HG03439 (cell line): ENCODE results near the gene MIER2.

Experiments used
- ATAC-seq: cut with Tn5 transposase; IDR thresholded peaks from one replicate; pipeline ENCODE4 v1.9.1; 2021; ENCODE audit warnings: mild to moderate bottlenecking, moderate library complexity; ENCODE audit not compliant: unreplicated experiment

MIER2 gene

DNA sequence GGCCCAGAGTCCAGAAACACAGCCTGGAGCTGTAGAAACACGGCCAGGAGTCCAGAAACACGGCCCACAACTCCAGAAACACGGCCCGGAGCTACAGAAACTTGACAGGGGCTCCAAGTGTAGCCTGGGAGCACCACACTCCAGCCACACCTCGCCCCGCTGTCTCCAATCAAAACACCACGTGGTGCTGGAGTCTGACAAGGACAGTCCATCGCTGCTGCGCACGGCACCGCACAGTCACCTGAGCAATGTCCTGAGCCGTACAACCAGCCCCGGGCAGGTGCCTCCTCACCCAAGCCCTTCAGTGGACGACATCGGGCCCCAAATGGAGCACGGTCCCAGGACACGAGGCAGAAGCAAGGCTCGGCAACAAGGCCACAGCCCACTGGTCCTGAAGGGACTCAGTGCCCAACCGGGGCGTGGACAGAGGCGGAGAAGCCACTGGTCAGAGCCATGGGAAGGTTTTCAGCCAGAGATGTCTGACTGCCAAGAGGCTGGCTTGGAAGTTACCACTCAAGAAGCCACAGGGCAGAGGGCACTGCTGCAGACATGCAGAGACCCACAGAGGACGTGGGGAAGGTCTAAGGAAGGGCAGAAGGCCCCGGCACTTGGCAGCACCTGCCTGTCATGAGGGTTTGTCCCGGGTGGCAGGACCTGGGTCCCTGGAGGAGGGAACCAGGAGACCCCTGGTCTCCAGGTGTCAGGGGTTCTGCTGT lies 33.7 kb downstream of the MIER2 start:
- ATAC-seq, result no peak

DNA sequence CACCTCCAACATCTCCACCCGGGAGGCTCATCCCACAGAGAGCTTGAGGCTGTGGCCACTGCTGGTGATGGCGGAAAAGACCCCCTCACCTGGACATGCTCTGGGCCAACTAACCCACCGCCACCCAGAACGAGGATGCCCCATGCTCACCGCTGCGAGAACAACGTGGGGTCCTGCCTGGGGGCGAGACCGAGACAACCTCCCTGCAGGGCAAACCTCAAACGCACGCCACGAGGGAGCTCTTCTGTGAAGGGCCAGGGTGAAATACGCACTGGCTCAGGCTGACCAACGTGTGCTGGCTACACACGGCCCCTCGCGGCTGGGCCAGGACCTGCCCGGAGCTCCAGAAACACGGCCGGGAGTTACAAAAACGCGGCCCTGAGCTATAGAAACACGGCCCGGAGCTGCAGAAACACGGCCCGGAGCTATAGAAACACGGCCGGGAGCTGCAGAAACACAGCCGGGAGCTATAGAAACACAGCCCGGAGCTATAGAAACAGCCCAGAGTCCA lies 34.4 kb downstream of the MIER2 start:
- ATAC-seq, result no peak

DNA sequence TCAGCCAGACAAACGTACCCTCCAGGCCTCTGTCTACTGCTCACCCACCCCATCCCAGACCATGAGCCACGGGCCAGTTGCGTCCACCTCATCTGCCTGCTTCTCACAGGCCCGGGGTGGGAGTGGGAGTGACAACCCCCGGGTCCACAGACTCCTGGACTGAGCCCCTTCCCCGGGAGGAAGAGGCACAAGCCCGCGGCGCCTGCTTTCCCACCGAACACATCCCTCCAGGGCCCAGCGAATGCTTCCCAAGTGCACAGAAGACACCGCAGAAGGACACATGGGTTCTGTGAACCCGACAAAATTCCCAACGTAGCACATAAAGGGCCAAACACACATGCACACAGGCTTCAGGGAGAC lies 35.4 kb downstream of the MIER2 start:
- ATAC-seq, result no peak

DNA sequence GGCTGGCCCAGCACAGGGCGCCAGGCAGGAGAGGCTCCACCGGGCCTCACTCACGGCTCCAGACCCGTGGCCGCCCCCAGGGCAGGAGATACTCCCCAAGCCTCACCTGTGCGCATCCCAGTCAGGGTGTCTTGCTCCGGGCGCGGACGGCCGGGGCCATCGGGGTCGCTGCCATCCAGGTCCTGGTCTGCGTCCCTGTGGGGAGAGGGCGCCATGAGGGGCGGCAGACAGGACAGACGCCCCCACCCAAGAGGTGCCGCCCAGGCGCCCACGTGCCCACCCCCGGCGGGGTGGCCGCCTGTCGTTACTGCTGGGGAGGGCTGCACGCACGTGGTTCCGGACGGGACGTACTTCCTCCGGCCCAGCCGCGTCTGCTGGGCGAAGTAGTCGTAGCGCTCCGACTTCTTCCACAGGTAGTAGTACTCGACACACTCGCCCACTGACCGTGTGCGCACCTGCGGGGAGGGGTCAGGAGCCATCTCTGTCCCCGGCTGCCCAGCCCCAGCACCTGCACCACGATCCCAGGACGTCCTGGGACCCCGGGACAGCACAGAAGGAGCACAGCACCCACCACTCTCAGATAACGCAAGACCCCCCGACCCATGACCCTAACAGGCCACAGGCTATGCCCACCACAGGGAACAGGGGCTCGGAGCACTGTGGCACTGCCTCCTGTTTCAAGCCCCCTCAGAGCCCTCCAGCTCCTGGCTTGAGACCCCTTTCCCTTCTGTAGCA lies 36.0 kb downstream of the MIER2 start:
- no peak for ATAC-seq

DNA sequence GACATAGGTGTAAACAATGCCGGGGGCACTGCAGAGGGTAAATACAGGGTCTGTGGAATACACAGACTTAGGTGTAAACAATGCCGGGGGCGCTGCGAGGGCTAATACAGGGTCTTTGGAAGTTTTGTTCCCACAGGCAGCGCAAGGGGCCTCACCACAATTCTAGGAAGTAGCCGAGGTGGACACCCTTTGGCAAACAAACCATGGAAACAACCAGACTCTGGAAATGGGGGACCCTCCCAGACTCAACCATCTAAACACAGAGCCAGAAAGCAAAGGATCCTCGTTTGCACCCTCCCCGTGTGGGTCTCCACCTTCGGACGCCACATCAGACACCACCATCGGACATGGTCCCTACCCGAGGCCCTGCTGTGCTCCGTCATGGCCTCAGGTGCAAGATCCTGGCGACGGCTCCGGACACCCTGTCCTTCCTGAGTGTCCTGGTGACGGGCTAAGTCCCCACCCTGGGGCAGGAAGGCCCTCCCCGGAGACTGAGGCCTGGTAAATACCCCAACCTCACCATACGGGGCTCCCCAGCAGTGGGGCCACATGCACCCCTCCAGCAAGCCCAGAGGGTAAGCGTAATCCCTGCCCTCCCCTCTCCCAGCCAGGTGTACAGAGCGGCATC lies 36.7 kb downstream of the MIER2 start:
- ATAC-seq, result no peak

DNA sequence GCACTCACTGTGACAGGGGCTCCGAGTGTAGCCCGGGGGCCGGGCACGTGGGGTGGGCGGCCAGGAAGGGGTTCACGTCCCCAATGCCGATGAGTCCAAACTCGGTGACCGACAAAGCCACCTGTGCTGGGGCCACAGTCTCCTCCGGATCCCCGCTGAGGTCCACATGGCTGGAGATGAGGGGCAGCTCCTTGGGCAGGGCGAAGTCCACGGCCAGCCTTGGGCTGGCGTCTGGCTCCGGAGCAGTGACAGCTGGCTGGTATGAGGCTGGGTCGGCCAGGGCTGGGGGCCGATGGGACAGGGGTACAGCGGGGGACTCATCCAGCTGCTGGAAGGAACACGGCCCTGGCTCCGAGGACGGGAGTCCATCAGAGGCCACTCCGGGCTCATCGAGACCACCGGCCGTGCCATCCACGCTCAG lies 37.5 kb downstream of the MIER2 start:
- ATAC-seq, result no peak

DNA sequence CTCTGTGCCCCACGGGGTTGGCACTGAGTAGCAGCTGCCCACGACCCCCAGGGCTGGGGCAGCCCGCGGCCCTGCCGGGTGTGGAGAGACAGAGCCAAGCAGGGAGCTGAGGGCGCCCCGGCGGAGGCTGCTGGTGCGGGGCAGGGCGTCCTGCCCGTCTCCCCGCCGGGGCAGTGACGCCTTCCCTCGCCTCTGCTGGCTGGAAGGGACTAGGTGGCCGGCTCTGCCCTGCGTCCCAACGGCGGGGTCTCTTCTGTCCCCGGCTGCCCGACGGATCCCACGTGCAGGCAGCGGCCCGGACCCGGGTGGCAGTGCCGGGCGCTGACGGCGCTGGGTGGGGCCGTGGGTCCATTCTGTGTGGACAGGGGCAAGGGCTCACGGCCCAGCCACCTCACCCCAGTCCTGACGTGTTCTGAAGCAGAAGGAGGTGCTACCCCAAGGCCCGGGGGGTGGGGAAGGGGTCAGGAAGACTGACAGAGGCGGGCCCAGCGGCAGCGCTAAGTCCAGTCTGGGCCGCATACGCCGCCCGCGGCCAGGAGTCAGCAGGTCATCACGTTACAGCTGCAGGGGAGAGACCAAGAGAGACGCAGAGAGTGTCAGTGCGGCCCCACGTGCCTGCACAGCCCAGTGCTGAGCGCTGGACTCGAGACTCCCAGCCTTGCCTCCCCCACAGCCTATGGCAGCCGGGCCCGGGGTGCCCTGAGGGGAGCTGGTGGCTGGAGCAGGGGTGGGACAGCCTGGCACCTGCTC lies 38.3 kb downstream of the MIER2 start:
- no peak for ATAC-seq

DNA sequence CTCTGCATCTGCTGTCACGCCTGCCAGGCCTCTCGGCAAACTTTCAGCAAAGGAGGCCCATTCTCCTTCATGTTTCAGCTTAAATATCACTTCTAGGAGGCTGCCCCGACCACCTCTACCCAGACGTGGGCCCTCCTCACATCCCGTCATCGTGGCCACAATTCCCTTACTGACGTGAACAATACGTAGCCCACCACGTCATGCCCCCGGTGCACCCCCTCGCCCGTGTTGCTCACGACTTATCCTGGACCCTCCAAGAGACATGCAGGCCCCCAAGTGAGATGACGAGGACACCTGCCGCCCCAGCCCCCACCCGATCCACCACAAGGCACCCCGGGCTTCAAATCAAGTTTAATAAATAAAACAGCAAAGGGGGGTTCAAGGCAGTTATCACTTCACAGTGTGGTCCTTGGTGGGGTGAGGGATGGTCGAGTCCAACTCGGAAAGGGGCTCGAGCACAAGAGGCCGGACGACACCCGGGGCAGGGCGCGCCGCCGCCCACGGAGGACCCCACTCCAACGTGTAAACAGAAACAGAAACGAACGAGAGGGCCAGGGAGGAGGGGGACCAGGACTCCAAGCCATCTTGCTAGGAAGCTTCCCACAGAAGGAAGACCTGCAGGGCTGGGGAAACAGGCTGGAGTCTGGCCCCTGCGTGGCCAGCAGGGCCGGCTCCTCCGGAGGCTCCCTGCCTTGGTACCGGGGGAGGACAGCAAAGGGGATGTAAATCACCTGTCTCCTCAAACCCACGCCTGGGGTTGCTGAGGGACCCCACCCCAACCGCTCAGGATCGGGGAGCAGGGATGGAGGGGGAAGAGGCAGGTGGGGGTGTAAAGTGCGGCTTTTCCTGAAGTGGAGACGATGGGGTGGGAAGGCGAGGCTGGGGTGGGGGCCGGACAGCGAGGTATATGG lies 39.1 kb downstream of the MIER2 start:
- no peak for ATAC-seq

DNA sequence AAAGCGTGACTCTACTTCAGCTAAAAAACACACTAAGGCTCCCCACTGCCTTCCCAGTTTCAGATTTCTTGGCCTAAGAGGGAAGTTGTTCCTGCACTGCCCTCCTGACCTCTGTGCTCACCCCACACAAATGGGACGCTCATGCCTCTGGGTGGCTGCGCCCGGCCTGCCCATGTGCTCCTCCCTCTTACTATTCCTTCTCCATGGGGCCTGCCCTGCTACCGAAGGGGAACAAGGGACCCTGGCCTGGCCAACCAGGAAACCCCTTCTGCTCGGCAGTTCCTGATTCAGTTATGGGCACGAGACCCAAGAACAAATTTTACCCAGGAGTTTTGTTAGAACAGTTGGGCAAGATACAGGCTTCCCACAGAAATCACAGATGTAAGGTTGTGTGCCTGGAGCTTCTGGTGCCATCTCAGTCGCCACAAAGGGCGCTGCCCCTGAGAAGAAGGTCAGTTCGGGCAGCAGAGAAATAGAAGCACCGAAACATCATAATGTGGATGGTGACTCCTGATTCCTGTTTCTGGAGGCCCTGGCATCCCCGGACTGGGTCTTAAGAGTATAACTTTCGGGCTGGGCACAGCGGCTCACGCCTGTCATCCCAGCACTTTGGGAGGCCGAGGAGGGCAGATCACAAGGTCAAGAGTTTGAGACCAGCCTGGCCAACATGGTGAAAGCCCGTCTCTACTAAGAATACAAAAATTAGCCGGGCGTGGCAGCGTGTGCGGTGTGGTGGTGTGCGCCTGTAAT lies 47.9 kb downstream of the MIER2 start:
- no peak for ATAC-seq

DNA sequence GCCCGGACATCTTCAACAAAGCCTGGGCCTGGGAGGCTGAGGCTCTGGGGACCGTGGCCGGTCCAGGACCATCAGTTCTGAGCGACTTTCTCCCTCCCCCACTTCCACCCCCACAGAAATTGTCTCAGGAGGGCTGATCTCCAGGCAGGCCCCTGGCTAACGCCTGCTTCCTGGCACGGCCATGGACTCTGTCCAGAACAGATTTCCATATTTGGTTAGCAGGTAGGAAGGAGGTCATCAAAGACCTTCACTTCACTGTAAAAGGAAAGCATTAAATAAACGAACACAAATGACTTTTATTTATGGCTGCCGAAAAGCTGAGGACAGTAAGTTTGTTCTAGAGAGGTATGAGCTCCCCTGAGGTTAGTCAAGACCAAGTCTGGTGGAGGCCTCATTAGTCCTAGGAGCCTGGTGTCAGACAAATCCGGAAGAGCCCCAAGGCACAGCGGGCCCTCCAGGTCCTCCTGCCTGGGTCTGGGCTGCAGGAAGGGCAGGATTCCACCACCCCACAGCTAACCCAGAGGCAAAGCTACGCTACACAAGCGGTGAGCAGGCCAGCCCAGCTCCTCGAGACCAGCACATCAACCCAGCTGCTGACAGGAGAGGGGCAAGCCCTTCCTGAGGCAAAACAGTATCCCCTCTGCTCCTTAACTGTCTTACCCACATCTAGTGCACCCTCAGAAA lies 48.8 kb downstream of the MIER2 start:
- ATAC-seq, result no peak

DNA sequence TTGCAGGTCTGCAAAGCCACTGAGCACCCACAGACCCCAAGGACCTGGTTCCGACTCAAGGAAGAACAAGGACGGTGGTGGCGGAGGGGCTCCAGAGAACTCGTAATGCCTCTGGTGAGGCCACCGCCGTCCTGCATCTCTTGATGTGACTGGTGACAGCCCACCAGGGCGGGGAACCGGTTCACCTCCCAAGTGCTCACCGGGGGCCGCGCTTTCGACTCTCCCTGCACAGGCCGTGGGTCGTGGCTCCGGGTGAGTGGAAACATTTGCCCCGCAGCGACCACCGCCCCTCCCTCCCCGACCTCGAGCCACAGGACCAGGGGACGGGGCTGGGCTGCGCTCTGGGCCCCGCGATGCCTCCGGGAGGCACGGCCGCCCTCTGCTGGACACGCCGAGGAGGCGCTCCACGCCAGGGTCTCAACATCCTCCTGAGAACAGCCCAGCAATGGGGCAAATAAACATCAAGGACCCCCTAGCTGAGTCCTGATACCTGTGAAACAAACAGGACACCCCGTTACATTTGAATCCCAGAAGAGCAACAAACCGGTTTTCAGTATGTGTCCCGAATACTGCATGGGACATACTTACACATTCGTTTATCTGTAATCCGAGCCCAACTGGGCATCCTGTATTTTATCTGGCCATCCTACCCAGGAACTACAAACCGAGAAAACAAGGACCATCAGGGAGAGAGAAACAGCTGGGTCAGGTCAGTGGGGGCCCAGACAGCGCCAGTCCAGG lies 49.5 kb downstream of the MIER2 start:
- ATAC-seq, result no peak

DNA sequence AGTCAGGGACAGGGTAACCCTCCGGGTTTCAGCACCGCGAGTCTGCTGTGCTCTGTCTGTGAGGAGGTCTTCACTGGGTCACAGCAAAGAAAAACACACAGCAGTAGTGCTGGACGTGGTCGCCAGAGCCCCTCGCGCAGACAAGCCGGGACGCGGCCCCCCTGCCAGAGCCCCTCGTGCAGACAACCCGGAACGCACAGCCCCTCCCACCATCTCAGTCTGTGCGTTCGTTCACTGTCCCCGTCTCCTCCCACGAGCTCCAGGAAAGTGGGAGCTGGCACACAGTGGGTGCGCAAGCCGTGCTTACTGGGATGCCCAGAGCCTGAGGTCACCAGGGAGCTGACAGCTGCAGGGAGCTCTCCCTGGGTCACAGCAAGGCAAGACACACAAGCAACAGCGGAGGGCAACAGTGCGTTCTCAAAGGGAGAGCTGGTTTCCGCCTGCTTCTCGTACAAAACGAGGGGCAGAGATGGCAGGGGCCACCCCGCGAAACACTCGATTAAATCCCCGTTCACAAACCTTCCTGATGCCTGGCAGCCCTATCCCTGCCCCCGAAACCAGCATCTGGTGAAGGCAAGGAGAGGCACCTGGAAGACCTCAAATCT lies 50.2 kb downstream of the MIER2 start:
- ATAC-seq, result no peak

DNA sequence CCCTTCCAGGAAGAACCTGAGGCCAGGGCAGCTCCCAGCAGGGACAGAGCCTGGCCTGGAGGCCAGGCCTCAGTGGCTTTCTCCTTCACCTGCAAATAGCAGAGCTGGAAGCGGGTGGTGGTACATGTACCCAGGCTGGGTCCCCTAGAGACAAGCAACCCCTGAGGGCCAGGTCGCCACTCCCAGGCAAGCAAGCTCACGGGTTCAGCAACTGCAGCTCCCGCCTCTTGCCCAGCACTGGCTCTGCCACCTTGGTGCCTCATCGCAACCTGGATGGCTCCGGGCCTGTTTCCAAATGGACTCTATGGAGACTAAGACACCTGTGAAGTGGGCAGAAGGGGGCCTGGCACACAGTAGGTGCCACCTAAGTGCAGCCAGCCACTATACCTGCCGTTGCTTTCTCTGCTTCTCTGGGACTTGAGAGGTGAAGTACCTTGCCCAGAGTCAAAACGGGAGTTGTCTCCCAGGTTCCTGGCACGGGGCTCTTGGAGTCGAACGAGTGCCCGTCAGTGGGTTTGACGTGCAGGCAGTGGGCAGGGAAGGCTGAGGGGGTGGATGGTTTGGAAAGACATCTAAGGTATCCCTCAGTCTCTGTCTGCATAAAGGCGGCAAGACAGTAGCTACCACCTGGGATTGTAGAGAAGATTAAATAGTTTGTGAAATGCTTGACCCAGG lies 51.0 kb downstream of the MIER2 start:
- no peak for ATAC-seq

DNA sequence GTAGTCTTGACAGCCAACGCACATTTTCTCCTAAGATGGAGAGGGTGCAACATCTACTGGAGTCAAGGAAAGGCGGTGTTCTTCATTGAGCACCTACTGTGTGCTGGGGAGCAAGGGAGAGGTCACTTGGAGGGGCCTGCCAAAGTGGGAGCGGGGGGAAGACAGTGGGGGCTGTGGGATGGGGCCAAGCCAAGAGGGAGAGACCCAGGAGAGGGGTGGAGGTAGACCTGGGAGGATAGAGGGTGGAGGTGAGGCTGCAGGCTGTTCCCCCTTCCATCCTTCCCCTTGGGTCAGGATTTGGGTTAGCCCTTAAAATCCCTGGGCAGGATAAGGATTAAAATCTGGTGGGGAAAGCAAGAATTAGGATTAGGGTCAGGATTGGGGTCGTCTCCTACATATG lies 51.6 kb downstream of the MIER2 start:
- ATAC-seq, result no peak

DNA sequence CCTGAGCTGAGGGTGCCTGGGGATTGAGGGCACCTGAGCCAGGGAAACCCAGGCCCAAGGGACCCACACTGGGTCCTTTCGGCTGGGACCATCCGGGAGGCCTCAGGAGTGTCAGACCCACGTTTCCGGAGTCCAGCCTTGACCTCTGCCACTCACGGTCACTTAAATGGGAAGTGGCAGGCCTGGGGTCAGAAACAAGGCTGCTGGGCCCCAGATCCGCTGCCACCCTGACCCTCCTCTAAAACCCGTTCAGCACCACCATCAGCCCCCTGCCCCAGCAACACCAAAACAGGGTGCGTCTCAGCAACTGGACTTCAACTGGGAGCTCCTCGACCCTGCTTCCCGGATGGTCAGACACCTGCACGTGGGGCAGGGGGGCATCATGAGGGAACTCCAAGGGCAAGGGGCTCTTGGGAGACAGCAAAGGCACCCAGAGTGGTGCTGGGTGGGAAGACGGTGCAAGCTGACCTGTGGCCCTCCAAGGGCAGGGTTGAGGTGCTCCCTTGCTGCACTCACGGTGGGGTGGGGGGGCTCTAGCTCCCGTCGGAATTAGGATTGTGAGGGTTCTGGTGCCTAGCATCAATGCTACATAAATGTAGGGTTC lies 52.2 kb downstream of the MIER2 start:
- no peak for ATAC-seq

DNA sequence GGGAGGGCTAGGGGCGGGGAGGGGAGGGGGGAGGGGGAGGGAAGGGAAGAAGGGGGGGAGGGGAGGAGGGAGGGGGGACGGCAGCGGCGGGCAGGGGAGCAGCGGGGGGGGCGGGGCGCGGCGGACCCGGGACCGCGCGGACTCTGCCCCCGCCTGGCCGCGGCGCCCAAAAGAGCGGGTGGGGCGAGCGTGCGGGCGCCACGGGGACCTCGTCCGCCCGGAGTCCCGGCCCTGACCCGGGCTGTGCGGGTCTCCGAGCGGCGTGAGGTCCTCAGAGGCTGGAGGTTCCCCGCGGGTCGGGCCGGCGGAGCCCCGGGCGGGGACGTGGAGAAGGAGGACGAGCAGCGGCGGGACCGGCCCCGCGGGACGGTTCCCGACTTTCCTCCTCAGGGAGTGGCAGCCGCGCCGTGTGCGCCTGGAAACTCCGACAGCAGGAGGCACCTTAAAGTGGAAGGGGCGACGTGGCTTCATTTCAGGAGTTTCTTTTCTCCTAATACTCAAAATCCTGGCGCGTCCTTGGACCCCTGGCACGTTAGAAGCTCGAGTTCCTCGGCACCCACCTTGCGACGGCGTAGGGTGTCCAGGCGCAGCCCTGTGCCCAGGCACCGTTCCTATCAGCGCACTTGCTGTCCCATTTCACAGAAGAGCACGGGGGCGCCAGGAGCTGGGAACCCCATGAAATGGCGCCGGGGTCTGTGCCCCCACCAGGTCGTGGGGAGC lies 52.9 kb downstream of the MIER2 start:
- no peak for ATAC-seq
